ENCODE measurements around the gene CNTNAP1. TPM values are rescaled to one million over a fixed set of nuclear protein-coding genes. Genes with fewer than 3 reads are reported as not detected.
A peak's percentile ranks its signal among the peaks of the same experiment; 100 is the strongest.

Gene CNTNAP1
- total and polyA plus RNA-seq, 9 of the 15 experiments (the other 6 are each of a cell fraction or from before 2014, with no cell fraction given), result 0.10 to 1.8 (median 0.62) TPM

DNA sequence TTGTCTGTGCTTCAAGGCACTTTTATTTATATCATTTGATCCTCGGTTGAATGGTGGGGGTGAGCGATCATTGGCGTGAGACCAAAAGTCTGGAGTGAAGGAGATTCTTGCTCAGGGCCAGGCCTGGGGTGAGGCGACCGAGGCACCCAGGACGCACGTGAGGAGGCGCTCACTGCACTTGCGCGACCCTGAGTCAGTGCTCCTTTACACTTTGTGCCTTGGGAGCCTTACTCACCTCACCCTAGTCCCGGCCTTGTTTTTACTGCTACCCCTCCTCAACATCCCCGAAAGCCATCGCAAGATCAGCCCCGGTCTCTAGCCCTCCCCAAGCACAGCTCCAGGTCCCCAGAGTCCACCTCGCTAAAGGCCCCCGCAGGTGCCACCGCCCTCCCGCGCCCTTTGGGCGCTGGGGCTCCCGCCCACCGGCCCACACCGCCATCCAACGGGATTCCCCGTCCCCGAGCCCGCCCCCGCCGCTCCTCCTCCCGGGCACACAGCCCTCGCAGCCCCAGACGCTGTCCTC lies 62.0 kb downstream of the CNTNAP1 start (continued):
- TF ChIP-seq ZNF639 (CRISPR knock-in tag; conservative IDR thresholded peaks at IDR 0.05 in 1 of 2, IDR thresholded peaks at IDR 0.05 in 1 of 2) (peak in 1 of 2 experiments; percentile 45; a peak in 1 of 4 replicates), MAFK (IDR thresholded peaks at IDR 0.05; ENCODE audit: low read length) (no peak), SAFB (IDR thresholded peaks at IDR 0.05; ENCODE audit: borderline replicate concordance, low read depth, low read length) (no peak), HMG20B (CRISPR knock-in tag; IDR thresholded peaks at IDR 0.05) (no peak), NR2C2 (CRISPR knock-in tag; IDR thresholded peaks at IDR 0.05) (no peak), NR2C2 (tag; IDR thresholded peaks at IDR 0.05) (peak; percentile 44), EP300 (IDR thresholded peaks at IDR 0.05; ENCODE audit: low read length) (peak; percentile 35; the same call in 1 of the 2 replicates), NR1H2 (CRISPR knock-in tag; IDR thresholded peaks at IDR 0.05) (no peak), ZNF184 (CRISPR knock-in tag; IDR thresholded peaks at IDR 0.05) (no peak), TBL1XR1 (IDR thresholded peaks at IDR 0.05; ENCODE audit: low read length in 2 of 2) (no peak), MCM5 (IDR thresholded peaks at IDR 0.05; ENCODE audit: low read depth) (no peak), ZFPM2 (CRISPR knock-in tag; IDR thresholded peaks at IDR 0.05) (no peak), GATAD2A (IDR thresholded peaks at IDR 0.05) (no peak), PREB (CRISPR knock-in tag; IDR thresholded peaks at IDR 0.05) (no peak), MYC (IDR thresholded peaks at IDR 0.05; ENCODE audit: low read depth, low read length) (peak; percentile 53), MYC (CRISPR knock-in tag; IDR thresholded peaks at IDR 0.05; ENCODE audit: borderline replicate concordance, low read depth) (no peak), RAD51 (IDR thresholded peaks at IDR 0.05; ENCODE audit: borderline replicate concordance, low read depth) (peak; percentile 17; the same call in 1 of the 2 replicates), BMI1 (IDR thresholded peaks at IDR 0.05; ENCODE audit: low read length) (no peak), ZNF347 (CRISPR knock-in tag; IDR thresholded peaks at IDR 0.05; ENCODE audit: low read depth) (no peak), TCF7L2 (IDR thresholded peaks at IDR 0.05; ENCODE audit: low read depth, low read length) (no peak), MED1 (CRISPR knock-in tag; IDR thresholded peaks at IDR 0.05; ENCODE audit: borderline replicate concordance) (no peak), ZNF644 (tag; IDR thresholded peaks at IDR 0.05; ENCODE audit: low read depth) (no peak), ZBTB1 (CRISPR knock-in tag; IDR thresholded peaks at IDR 0.05; ENCODE audit: borderline replicate concordance, low read depth) (no peak)
- TF ChIP-seq, protein P1, sequence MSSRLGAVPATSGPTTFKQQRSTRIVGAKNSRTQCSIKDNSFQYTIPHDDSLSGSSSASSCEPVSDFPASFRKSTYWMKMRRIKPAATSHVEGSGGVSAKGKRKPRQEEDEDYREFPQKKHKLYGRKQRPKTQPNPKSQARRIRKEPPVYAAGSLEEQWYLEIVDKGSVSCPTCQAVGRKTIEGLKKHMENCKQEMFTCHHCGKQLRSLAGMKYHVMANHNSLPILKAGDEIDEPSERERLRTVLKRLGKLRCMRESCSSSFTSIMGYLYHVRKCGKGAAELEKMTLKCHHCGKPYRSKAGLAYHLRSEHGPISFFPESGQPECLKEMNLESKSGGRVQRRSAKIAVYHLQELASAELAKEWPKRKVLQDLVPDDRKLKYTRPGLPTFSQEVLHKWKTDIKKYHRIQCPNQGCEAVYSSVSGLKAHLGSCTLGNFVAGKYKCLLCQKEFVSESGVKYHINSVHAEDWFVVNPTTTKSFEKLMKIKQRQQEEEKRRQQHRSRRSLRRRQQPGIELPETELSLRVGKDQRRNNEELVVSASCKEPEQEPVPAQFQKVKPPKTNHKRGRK (tag; IDR thresholded peaks at IDR 0.05), result no peak

Measured in K562 (cell line).